BE2C (cell line): Measurements from ENCODE around the gene TMEM163.
"Not testable (repeated sequence)": the region's sequence is repeated elsewhere in the genome, so short reads cannot be mapped to it uniquely, and the experiment has no call there.

Source experiments
- DNase-seq: peaks from one replicate; pipeline ENCODE4 v3.0.0-alpha.2; 2020
- H3K27me3 ChIP-seq: fragments of 250-450 bp; sonication (Bioruptor Pico); 2 replicates; pipeline ENCODE4 v1.5.1; 2020; ENCODE audit warnings: mild to moderate bottlenecking
- H3K36me3 ChIP-seq: fragments of 250-450 bp; sonication (Bioruptor Pico); 2 replicates; pipeline ENCODE4 v1.5.1; 2020; ENCODE audit warnings: mild to moderate bottlenecking
- H3K4me1 ChIP-seq: fragments of 250-450 bp; sonication (Bioruptor Pico); 2 replicates; pipeline ENCODE4 v1.5.1; 2020
- H3K4me3 ChIP-seq: 2 replicates; pipeline ENCODE4 v1.5.1; 2011; ENCODE audit warnings: low read depth, low read length
- H3K9me3 ChIP-seq: fragments of 250-450 bp; sonication (Bioruptor Pico); 2 replicates; pipeline ENCODE4 v1.5.1; 2020
- TF ChIP-seq, protein P1 (sequence below): IDR thresholded peaks from 2 replicates; pipeline ENCODE4 v1.5.1; 2012; ENCODE audit warnings: mild to moderate bottlenecking, low read depth, low read length

Gene TMEM163

DNA sequence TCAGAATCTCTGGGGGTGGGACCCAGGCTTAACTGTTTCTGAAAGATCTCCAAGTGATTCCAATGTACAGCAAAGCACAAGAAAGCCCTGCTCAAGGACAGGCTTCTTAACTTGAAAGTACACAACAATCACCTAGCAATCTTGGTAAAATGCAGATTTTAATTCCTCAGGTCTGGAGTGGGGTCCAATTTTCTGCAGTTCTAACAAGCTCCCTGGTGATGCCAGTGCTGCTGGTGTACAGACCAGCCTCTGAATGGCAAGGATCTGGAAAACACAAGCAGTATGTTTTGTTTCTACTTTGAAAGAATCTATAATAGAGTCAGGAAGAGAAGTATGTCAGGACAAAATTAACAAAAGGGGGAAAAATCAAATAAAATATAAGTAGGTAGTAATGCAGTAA, 7.8 kb upstream of the TMEM163 start:
- TF ChIP-seq, protein P1, sequence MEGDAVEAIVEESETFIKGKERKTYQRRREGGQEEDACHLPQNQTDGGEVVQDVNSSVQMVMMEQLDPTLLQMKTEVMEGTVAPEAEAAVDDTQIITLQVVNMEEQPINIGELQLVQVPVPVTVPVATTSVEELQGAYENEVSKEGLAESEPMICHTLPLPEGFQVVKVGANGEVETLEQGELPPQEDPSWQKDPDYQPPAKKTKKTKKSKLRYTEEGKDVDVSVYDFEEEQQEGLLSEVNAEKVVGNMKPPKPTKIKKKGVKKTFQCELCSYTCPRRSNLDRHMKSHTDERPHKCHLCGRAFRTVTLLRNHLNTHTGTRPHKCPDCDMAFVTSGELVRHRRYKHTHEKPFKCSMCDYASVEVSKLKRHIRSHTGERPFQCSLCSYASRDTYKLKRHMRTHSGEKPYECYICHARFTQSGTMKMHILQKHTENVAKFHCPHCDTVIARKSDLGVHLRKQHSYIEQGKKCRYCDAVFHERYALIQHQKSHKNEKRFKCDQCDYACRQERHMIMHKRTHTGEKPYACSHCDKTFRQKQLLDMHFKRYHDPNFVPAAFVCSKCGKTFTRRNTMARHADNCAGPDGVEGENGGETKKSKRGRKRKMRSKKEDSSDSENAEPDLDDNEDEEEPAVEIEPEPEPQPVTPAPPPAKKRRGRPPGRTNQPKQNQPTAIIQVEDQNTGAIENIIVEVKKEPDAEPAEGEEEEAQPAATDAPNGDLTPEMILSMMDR, result no peak
- Histone ChIP-seq H3K36me3 (no peaks in the 10 kb centered on the region), H3K4me3 (no peak overlapping the region), H3K27me3 (no peaks in the 10 kb centered on the region), H3K4me1 (no peaks in the 10 kb centered on the region), H3K9me3 (no peaks in the 10 kb centered on the region)
- no peak for DNase-seq

DNA sequence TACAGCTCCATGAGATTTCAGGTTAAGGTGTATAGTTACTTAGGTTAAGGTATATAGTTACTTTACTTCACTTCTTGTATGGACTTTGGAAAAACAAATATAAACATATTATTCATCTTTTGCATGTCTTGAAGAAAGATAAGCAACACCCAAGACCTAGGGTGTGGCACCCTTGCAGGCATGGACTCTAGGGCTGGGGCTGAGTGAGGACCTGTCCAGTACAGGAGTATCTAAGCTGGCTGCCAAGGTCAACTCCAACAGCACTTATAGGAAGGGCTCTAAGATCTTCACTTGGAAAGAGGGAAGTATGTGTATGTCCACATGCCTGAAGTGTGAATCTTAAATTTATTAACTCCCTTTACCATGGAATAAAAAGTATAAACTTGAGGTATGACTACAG, 7.1 kb upstream of the TMEM163 start:
- Histone ChIP-seq H3K36me3 (no peaks in the 10 kb centered on the region), H3K27me3 (no peaks in the 10 kb centered on the region), H3K9me3 (no peaks in the 10 kb centered on the region), H3K4me1 (no peaks in the 10 kb centered on the region), H3K4me3 (no peak overlapping the region)
- TF ChIP-seq, protein P1, result no peak
- no peak for DNase-seq

DNA sequence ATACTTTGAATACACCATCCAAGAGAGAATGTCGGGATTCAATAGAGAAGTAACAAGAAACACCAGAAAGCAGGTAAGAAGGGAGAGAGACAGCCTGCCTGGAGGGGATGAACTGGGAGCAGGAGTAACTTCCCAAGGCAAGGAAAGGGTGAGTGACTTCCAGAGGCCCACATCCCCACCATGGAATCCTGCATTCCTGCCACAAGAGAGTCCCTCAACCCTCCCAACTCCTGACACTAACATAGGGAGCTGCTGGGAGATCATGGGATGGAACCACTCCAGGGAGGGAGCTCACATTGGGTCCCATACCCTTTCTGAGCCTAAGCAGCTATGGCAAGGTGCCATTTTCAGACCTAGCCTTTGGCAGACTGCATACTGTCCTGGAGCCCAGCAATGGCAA, 5.5 kb upstream of the TMEM163 start:
- no peak overlapping the region for H3K4me3 ChIP-seq
- peaks cover 8% of the 10 kb centered on the region for H3K27me3 ChIP-seq
- H3K9me3 ChIP-seq, result no peaks in the 10 kb centered on the region
- H3K4me1 ChIP-seq, result no peaks in the 10 kb centered on the region
- H3K36me3 ChIP-seq, result no peaks in the 10 kb centered on the region
- TF ChIP-seq, protein P1, result no peak
- DNase-seq, result no peak

DNA sequence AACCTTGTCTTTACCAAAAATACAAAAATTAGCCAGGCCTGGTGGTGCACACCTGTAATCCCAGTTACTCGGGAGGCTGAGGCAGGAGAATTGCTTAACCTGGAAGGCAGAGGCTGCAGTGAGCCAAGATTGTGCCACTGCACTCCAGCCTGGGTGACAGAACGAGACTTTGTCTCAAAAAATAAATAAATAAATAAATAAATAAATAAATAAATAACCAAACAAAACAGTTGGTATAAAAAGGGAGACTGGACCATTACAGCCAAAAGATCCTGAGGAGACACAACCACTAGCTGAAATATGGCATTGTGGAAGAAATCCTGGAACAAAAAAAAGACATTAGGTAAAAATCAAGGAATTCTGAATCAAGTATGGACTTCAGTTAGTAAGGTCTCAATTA, 4.9 kb upstream of the TMEM163 start:
- not testable (repeated sequence) for H3K9me3 ChIP-seq, H3K4me1 ChIP-seq, H3K4me3 ChIP-seq, DNase-seq, H3K36me3 ChIP-seq
- peaks cover 13% of the 10 kb centered on the region for H3K27me3 ChIP-seq

DNA sequence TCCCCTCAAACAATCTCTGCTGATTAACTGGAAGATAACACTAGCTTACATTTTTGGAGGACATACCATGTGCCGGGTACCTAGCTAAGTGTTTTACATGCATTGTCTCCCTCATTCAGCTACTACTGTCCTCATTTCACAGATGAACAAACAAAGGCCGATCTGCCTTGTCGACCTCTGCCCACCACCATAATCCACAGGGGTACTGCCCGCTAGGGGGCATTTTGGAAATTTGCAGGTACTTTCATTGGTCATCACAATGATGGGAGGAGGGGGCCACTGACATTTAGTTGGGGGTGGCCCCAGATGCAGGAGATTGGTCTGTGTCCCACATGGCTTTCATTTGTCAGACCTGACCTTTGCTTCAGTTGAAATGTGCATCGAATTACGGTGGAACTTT, 3.9 kb upstream of the TMEM163 start:
- Histone ChIP-seq H3K36me3 (no peaks in the 10 kb centered on the region), H3K4me3 (no peak overlapping the region), H3K4me1 (no peaks in the 10 kb centered on the region), H3K9me3 (no peaks in the 10 kb centered on the region), H3K27me3 (peaks cover 23% of the 10 kb centered on the region)
- no peak for DNase-seq
- TF ChIP-seq, protein P1, result peak; percentile 35

DNA sequence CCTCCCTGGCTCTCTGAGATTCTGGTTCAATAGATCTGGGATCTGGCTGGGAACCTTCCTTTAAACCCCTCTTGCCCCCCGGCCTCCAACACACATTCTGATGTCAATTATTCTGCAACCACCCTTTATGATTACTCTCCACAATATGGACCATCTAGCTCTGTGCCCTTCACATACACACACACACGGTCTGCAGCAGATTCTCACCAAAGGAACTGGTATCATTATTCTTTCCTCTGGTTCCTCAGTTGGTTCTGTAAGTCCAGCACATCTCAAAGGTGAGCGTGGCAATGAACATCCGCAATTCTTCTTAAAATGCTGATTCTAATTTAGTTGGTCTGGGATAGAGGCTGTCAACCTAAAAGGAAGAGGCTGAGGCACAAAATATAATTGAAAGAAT, 2.8 kb upstream of the TMEM163 start:
- Histone ChIP-seq H3K9me3 (no peaks in the 10 kb centered on the region), H3K27me3 (peaks cover 31% of the 10 kb centered on the region), H3K36me3 (no peaks in the 10 kb centered on the region), H3K4me1 (no peaks in the 10 kb centered on the region), H3K4me3 (no peak overlapping the region)
- TF ChIP-seq, protein P1, result no peak
- no peak for DNase-seq
